NCI-H82 (cell line): Measurements from ENCODE around the gene CD101.

ENCODE experiments used
- DNase-seq: peaks from one replicate; lab custom pipeline; 2025; lab: John Stamatoyannopoulos, UW

The CD101 gene

DNA sequence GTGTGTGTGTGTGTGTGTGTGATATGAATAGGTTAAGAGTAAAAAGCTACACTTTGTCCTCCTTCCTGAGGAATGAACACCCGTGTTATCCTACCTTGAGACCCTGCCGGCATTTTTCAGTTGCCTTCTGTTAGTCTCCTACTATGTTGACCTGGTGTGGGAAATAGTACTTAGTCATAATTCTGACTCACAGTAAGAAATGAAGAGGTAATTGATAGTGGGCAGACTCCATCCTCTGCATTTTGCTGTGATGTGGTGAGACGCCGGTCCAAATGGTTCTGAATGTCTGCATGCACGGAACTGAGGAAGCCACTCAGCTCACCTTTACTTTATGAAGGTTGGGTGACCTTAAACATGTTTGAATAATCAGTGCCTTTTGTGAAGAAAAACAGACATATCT is 12.6 kb downstream of the CD101 start:
- DNase-seq: no peak

DNA sequence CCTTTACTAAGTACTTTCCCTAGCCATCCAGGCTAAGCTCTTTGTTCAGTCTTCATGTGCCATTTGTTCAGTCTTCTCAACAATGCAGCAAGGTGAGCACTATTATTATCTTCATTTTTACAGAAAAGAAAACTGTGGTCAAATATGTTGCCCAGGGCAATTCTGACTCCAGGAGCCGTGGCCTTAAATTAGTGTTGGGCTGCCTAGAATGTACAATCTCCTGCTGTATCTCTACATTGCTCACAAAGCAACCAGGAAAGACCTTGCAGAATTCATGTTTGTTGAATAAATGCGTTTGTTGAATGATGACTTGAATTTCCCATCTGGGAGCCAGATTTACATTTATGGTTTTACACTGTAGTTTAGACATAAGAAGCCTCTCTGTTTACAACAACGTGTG is 14.2 kb downstream of the CD101 start:
- peak; percentile 26 for DNase-seq

DNA sequence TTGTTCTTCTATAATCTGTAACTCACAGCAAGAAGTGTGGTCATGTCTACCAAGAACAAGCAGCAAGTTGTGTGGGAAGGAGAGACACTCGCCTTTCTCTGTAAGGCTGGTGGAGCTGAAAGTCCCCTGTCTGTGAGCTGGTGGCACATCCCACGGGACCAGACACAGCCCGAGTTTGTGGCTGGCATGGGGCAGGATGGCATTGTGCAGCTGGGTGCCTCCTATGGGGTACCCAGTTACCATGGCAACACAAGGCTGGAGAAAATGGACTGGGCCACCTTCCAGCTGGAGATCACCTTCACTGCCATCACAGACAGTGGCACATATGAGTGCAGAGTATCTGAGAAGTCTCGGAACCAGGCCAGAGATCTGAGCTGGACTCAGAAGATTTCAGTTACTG is 15.5 kb downstream of the CD101 start:
- DNase-seq: no peak

- peak; percentile 98 for DNase-seq
Observed at GRCh38 chr1:117017648-117018047, 16.1 kb downstream of the CD101 start.

DNA sequence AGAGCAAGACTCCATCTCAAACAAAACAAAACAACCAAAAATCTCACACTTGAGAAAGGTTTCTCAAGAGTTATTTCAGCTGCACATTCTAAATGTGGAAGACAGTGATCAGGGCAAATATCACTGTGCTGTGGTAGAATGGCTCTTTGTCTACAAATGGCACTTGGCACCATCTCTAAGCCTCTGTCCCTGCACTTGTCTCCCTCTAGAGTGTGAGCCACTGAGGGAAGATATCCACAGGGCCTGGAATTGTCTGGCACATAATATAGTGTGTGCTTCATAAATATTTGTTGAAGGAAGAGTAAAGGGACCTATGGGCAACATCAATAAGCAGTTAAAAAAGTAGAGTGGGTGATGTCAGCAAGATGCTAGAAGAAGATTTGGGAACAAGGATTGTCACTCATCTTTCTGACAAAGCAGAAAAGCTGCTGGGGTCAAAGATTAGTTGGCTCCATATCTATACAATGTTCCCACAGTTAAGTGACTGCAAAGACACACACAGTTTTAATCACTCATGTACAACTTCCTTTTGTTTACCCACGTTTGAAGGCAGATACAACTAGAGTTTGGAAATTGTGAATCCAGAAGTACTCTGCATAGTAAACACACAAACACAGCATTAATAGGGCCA is 19.1 kb downstream of the CD101 start:
- DNase-seq: no peak

- DNase-seq: no peak
Observed at GRCh38 chr1:117022114-117022513, 20.6 kb downstream of the CD101 start.

- no peak for DNase-seq
Observed at GRCh38 chr1:117025568-117025967, 24.0 kb downstream of the CD101 start.

DNA sequence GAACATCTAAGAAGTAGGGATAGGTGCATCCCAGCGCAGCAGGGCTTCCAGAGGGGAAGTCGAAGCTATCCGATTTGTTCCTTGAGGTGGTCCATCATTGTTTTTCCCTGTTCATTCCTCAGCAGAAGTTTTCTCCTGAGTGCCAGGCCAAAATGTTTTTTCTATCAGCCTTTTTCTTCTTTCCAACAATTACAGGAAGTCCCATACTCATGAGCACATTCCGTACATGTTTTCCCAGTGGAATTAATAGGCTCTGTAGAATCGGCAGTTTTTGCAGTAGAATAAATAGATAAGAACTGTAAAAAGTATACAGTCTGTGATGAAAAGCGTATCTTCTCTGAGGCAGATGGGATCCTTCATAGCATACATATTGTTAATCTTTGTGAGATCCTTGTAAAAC is 24.8 kb downstream of the CD101 start:
- no peak for DNase-seq

DNA sequence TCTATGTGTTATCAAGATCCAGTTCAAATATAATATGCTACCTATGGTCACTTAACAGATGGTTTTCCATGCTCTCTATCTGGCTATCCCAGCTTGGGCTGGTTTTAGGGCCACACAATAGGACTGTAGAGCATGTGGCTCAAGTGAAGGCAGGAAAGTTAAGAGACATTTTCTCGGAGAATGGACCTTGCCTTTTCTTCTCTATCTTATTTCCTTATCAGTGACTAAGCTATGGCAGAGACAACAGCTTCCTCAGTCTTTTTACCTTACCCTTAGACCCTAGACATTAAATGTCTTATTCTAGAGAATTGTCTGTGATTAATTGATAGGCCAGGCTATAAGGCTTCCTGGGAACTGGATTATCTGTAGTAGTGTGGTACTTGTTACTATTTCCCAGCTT is 28.1 kb downstream of the CD101 start:
- DNase-seq: peak; percentile 26

DNA sequence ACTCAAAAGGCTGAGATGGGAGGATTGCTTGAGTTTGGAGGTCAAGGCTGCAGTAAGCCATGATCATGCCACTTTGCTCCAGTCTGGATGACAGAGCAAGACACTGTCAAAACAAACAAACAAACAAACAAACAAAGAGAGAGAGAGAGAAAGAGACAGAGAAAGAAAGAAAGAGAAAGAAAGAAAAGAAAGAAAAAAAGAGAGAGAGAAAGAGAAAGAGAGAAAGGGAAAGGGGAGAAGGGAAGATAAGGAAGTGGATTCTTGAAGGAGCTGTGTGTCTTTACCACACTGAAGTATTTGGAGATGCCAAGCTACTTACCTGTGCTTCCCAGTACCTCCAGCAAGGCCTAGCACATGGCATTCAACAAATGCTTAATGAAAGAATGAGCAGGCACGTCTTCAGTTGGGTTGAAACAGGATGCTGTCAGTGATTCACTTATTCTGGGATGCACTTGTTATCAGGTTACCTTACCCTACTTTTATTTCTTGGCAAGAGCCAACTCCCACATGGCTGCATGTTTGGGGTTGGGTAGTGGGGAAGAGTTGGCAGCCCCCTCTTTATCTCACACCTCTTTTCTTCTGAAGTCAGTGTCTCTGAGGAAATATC is 28.8 kb downstream of the CD101 start:
- no peak for DNase-seq

DNA sequence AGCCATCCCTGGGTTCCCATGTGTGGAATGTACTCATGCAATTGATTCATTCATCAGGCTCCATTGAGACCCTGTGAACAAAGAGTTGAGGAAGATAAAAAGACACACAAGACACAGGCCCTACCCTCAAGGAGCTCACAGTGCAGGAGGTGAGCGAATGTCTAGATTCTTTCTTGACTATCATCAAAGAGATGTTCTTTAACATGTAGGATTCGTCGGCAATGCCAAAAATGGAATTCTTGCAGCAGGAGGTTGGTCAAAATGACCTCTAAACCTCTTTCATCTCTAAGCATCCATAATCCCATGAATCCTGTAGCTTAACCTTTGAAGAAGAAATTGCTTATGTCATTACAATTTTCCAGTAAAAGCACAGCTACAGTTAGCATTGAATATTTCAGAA is 30.7 kb downstream of the CD101 start:
- DNase-seq: peak; percentile 47

- DNase-seq: peak; percentile 75
Observed at GRCh38 chr1:117032681-117033539, 31.4 kb downstream of the CD101 start.

GRCh38 chr1:117033772-117034171 is 32.2 kb downstream of the CD101 start:
- DNase-seq: no peak

DNA sequence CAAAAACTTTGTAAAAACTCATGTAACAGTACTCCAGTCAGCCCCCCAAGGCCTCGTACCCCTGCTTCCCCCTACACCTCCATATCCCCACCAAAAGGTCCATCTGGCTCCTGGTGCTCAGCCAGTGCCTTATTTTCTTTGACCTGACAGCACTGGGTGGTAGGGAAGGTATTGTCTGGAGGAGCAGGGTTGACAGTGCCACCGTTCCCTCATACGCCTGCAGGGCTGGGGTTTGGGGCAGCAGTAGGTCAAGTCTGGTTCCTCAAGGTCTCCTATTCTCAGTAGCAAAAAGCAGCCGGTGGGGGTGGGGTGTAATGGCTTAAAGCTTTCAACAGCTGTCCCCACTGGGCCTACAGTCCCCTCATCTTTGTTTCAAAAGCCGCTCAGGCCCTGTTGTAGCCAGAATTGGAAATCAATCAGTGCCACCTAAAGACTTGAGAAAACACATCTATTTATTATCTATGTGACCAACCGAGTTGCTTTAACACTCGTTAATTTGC is 33.3 kb downstream of the CD101 start:
- DNase-seq: peak; percentile 91

DNA sequence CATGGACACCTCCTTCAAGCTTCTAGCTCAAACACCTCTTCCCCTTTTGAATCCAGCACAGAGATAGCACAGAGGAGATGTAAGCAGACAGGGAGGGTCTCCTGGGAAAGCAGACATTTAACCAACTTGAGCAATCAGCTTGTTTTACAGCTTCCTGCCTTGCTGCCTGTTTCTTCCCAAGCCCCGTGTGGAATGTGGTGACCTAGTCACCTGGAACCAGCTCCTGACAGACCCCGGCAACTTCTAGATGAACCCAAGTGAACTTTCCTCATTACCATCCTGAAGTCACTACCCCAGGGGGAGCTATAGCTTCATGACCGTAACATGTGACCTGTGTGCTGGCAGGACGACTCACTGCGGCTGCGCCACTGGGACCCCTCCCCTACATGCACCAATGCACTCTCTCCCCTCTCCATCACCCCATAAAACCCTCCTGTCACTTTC is 34.5 kb downstream of the CD101 start:
- DNase-seq: no peak

- DNase-seq: no peak
Observed at GRCh38 chr1:117037802-117038201, 36.2 kb downstream of the CD101 start.

DNA sequence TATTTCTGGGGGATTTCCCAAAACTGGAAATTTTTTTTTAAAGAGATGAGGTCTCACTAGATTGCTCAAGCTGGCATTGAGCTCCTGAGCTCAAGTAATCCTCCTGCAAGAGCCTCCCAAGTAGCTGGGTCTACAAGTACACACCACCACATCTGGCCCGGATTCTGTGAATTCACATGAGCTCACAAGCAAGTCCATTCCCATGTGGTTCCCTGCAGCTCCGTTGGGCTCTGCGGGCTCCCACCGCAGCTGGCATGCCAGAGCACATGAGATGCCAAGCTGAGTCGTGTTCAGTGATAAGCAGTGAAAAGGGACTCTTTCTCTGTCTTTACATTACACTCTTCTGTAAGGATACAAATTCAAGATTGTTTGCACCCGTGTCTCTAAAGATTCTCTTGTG is 36.7 kb downstream of the CD101 start:
- no peak for DNase-seq

GRCh38 chr1:117044217-117044616 is 42.7 kb downstream of the CD101 start:
- DNase-seq: peak; percentile 23

GRCh38 chr1:117045644-117046043 is 44.1 kb downstream of the CD101 start:
- peak; percentile 58 for DNase-seq

GRCh38 chr1:117046781-117047180 is 45.2 kb downstream of the CD101 start:
- DNase-seq: no peak

DNA sequence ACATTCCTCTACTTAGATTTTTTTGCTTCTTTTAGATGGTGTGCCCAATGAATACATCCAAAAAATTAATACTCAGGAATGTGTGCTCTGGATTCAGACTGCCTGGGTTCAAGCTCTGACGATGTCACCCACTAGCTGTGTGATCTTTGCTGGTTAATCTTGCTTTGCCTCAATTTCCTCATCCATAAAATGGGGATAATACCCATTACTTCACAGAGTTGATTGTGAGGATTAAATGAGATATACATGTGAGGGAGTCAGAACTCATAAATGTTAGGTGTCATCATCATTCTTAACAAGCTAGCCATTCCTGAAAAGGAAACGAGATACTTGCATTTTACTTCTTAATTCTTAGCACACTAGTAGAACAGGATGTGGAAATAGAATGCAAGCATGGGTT is 45.7 kb downstream of the CD101 start:
- no peak for DNase-seq

GRCh38 chr1:117049857-117050256 is 48.3 kb downstream of the CD101 start:
- no peak for DNase-seq
